IPS DF 6.9 (cell line): ENCODE data around the gene TAS2R43.
"Not testable (repeated sequence)": the region's sequence is repeated elsewhere in the genome, so short reads cannot be mapped to it uniquely, and the experiment has no call there.

Experiments
- DNase-seq: peaks from one replicate; pipeline ENCODE4 v3.0.0-alpha.2; 2013; ENCODE audit warnings: low read depth, low spot score
- H3K27ac ChIP-seq: one replicate; pipeline ENCODE4 v1.5.1; 2013; ENCODE audit warnings: low read length, control low read depth
- H3K27me3 ChIP-seq: 2 replicates; pipeline ENCODE4 v1.6.1; 2013; ENCODE audit warnings: mild to moderate bottlenecking, low read length; ENCODE audit not compliant: control insufficient read depth, insufficient read depth
- H3K36me3 ChIP-seq: 2 replicates; pipeline ENCODE4 v1.6.1; 2013; ENCODE audit warnings: low read length; ENCODE audit not compliant: control insufficient read depth, insufficient read depth
- H3K4me1 ChIP-seq: 2 replicates; pipeline ENCODE4 v1.6.1; 2013; ENCODE audit warnings: low read length; ENCODE audit not compliant: control insufficient read depth, insufficient read depth
- H3K4me3 ChIP-seq: 2 replicates; pipeline ENCODE4 v1.5.1; 2013; ENCODE audit warnings: mild to moderate bottlenecking, low read length
- H3K9me3 ChIP-seq: 2 replicates; pipeline ENCODE4 v1.6.1; 2013; ENCODE audit warnings: low read length, inconsistent platforms; ENCODE audit not compliant: control insufficient read depth, insufficient read depth
- WGBS: extraction: QIAGEN DNeasy Blood & Tissue Kit; methylation state at CpG from one replicate; pipeline ENCODE4 v1.1.7; 2013; ENCODE audit warnings: mixed read lengths, missing lambda C conversion rate; ENCODE audit not compliant: insufficient read length, insufficient coverage; 5-methylcytosine and 5-hydroxymethylcytosine counted together

TAS2R43 gene, protein sequence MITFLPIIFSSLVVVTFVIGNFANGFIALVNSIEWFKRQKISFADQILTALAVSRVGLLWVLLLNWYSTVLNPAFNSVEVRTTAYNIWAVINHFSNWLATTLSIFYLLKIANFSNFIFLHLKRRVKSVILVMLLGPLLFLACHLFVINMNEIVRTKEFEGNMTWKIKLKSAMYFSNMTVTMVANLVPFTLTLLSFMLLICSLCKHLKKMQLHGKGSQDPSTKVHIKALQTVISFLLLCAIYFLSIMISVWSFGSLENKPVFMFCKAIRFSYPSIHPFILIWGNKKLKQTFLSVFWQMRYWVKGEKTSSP

DNA sequence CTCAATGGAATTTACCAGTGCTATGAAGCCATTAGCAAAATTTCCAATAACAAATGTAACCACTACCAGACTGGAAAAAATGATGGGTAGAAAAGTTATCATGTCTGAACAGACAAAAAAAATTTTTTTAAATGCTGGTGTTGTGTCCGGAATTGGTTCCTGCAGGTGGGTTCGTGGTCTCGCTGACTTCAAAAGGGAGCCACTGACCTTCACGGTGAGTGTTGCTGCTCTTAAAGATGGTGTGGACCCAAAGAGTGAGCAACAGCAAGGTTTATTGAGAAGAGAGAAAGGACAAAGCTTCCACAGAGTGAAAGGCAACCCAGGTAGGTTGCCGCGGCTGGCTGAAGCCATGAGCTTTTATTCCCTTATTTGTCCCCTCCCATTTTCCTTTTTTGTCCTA lies at the start of gene TAS2R43:
Gene TAS2R43, minus strand, starts transcription at position 186 of the 400 bp plus-strand sequence. Its CDS starts 84 bp downstream, at position 102.
- Histone ChIP-seq H3K27me3 (no peaks in the 10 kb centered on the region), H3K4me1 (no peaks in the 10 kb centered on the region), H3K27ac (no peak within 1 kb of the TSS), H3K9me3 (no peaks in the 10 kb centered on the region), H3K36me3 (no peaks in the 10 kb centered on the region), H3K4me3 (no peak within 1 kb of the TSS)
- WGBS: no CpG with 5 or more reads among the region's 6 CpGs
- DNase-seq: no peak

DNA sequence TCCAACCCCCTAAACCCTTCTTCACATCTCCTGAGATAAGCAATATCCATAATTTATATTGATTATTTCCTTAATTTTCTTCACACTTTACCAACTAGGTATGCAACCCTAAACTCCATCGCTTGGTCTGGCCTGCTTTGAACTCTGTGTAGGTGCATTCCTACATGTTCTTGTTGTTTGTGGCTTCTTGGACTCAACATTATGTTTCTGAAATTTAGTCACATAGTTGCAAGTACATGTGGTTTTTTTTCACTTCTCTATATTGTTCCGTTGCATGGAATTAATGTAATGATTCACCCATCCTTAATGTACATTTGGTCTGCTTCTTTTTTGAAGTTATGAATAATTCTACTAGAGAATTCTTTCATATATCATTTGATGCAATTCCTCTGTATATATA lies 44.0 kb upstream of the TAS2R43 start:
- H3K9me3 ChIP-seq: no peaks in the 10 kb centered on the region
- no peaks in the 10 kb centered on the region for H3K36me3 ChIP-seq
- H3K4me3 ChIP-seq: no peak overlapping the region
- no peak overlapping the region for H3K27ac ChIP-seq
- no peaks in the 10 kb centered on the region for H3K27me3 ChIP-seq
- no peak for DNase-seq
- H3K4me1 ChIP-seq: no peaks in the 10 kb centered on the region
- WGBS: no CpG with 5 or more reads among the region's 2 CpGs

DNA sequence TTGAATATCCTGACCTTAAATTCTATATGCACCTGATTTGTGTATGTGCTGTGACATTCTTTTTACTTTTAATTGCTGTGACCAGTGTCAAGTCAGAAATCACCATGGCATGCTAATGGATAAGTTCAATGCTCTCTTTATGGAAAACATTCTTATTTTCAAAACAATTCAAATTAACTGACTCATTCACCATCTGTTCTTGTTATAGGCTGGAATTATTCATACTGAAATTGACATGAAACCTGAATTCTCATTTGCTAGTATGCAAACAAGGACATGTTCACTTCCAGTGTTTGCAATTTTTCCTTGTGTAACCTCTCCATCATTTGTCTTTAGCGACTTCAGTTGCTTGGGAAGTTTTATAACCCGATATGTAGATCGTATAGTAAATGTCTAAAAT lies 42.2 kb upstream of the TAS2R43 start, which contains the start of gene TAS2R30:
Gene TAS2R30, minus strand, starts transcription at position 340 of the 400 bp plus-strand sequence. CDS start 400 bp downstream, outside the sequence.
- no peak within 1 kb of the TSS for H3K27ac ChIP-seq
- WGBS: no CpG with 5 or more reads among the region's 3 CpGs
- DNase-seq: no peak
- H3K36me3 ChIP-seq: no peaks in the 10 kb centered on the region
- no peaks in the 10 kb centered on the region for H3K27me3 ChIP-seq
- H3K4me1 ChIP-seq: no peaks in the 10 kb centered on the region
- H3K4me3 ChIP-seq: no peak within 1 kb of the TSS
- H3K9me3 ChIP-seq: no peaks in the 10 kb centered on the region

DNA sequence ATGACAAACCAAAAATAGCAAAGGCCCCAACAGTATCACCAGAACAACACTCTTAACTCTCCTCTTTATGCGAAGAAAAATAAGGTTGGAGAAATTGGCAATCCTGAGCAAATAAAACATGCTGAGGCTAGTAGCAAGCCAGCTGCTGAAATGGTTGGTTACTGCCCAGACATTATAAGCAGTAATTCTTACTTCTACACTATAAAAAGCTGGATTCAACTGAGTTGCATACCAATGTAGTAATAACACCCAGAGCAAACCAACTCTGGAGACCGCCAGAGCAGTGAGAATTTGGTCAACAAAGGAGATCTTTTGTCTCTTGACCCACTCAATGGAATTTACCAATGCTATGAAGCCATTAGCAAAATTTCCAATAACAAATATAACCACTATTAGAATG lies 41.7 kb upstream of the TAS2R43 start:
- Histone ChIP-seq H3K36me3 (no peaks in the 10 kb centered on the region), H3K4me3 (no peak overlapping the region), H3K27ac (no peak overlapping the region), H3K4me1 (no peaks in the 10 kb centered on the region), H3K27me3 (no peaks in the 10 kb centered on the region), H3K9me3 (no peaks in the 10 kb centered on the region)
- WGBS: no CpG with 5 or more reads among the region's 2 CpGs
- no peak for DNase-seq

DNA sequence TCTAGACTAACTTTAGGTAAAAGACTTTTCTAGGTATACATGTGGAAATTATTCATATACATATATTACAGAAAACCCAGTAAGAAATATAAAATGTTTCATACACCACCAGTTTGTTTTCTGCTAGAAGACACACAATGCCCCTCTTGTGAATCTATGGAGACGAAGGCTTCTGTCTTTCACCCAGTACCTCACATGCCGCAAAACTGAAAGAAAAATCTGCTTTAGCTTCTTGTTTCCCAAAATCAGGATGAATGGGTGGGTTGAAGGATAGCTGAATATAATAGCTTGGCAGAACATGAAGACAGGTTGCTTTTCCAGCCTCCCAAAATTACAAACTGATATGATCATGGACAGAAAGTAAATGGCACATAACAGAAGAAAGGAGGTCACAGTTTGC lies 41.0 kb upstream of the TAS2R43 start:
- H3K9me3 ChIP-seq: no peaks in the 10 kb centered on the region
- no peaks in the 10 kb centered on the region for H3K36me3 ChIP-seq
- no peaks in the 10 kb centered on the region for H3K27me3 ChIP-seq
- H3K27ac ChIP-seq: no peak overlapping the region
- no peak overlapping the region for H3K4me3 ChIP-seq
- WGBS: no CpG with 5 or more reads among the region's 2 CpGs
- no peaks in the 10 kb centered on the region for H3K4me1 ChIP-seq
- DNase-seq: no peak

DNA sequence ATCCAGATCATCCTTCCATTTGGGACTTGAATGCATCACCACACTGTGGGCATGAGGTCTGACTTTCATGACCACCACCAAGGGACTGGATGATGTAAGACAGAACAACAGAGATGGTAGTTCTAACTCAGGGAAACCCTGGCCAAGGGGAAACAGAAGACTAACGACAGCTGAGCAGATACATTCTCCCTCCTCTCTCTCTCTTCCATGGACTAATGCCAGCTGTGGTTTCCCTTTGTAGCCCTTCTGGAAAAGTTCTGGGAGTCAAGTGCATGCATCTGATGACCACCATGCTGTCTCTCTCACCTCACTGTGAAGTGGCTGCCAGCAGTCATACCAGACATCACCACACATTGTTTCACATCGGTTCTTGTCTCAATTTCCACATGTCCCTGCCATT lies 38.9 kb upstream of the TAS2R43 start:
- H3K4me1 ChIP-seq: no peaks in the 10 kb centered on the region
- WGBS: no CpG with 5 or more reads among the region's 2 CpGs
- H3K9me3 ChIP-seq: no peaks in the 10 kb centered on the region
- no peak overlapping the region for H3K4me3 ChIP-seq
- H3K27ac ChIP-seq: no peak overlapping the region
- H3K36me3 ChIP-seq: no peaks in the 10 kb centered on the region
- no peaks in the 10 kb centered on the region for H3K27me3 ChIP-seq
- no peak for DNase-seq

DNA sequence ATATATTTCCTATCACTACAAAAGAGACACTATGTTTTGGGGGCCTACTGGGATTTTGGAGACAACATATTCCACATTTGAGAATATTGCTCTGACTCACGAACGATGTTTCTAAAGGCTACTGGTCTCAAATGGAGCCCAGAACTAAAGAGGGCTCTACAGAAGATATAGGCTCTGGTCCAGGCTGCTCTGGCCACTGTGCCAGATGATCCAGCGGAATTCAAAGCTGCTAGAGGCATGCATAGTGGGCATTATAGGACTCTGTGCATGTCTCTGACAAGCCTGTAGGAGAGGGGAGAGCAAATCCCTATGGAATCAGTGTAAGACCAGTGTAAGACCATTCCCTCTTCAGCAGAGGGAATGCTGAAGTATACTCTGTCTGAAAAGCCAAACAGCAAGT lies 38.3 kb upstream of the TAS2R43 start:
- Histone ChIP-seq H3K36me3 (no peaks in the 10 kb centered on the region), H3K27me3 (no peaks in the 10 kb centered on the region), H3K9me3 (no peaks in the 10 kb centered on the region), H3K4me3 (no peak overlapping the region), H3K27ac (no peak overlapping the region), H3K4me1 (no peaks in the 10 kb centered on the region)
- no peak for DNase-seq
- WGBS: no CpG with 5 or more reads among the region's 3 CpGs

DNA sequence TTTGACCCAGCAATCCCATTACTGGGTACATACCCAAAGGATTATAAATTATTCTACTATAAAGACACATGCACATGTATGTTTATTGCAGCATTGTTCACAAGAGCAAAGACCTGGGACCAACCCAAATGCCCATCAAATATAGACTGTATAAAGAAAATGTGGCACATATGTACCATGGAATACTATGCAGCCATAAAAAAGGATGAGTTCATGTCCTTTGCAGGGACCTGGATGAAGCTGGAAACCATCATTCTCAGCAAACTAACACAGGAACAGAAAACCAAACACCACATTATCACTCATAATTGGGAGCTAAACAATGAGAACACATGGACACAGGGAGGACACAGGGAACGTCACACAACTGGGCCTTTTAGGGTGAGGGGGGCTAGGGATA lies 22.0 kb upstream of the TAS2R43 start:
- not testable (repeated sequence) for H3K4me1 ChIP-seq, H3K36me3 ChIP-seq, H3K27ac ChIP-seq, H3K4me3 ChIP-seq, DNase-seq, H3K9me3 ChIP-seq, H3K27me3 ChIP-seq
- WGBS: no CpG with 5 or more reads among the region's 1 CpG

DNA sequence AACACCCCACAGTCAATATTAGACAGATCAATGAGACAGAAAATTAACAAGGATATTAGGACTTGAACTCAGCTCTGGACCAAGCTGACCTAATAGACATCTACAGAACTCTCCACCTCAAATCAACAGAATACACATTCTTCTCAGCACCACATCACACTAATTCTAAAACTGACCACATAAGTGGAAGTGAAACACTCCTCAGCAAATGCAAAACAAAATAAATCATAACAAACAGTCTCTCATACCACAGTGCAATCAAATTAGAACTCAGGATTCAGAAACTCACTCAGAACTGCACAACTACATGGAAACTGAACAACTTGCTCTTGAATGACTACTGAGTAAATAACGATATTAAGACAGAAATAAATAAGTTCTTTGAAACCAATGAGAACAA lies 19.1 kb upstream of the TAS2R43 start:
- not testable (repeated sequence) for H3K4me3 ChIP-seq, H3K4me1 ChIP-seq, DNase-seq, H3K27me3 ChIP-seq, H3K9me3 ChIP-seq, H3K36me3 ChIP-seq, H3K27ac ChIP-seq
- WGBS: no CpG with 5 or more reads among the region's 1 CpG

DNA sequence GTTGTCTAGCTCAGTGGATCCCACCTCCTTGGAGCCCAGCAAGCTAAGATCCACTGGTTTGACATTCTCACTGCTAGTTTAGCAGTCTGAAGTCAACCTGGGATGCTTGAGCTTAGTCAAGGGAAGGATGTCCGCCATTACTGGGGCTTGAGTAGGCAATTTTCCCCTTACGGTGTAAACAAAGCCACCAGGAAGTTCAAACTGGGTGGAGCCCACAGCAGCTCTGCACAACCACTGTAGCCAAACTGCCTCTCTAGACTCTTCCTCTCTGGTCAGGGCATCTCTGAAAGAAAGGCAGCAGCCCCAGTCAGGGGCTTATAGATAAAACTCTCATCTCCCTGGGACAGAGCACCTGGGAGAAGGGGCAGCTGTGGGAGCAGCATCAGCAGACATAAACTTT lies 16.7 kb upstream of the TAS2R43 start:
- H3K4me1 ChIP-seq: no peaks in the 10 kb centered on the region
- DNase-seq: no peak
- no peaks in the 10 kb centered on the region; the same call in 1 of the 2 replicates for H3K36me3 ChIP-seq
- H3K4me3 ChIP-seq: no peak overlapping the region
- H3K27me3 ChIP-seq: no peaks in the 10 kb centered on the region
- WGBS: no CpG with 5 or more reads among the region's 2 CpGs
- H3K27ac ChIP-seq: no peak overlapping the region
- no peaks in the 10 kb centered on the region for H3K9me3 ChIP-seq

DNA sequence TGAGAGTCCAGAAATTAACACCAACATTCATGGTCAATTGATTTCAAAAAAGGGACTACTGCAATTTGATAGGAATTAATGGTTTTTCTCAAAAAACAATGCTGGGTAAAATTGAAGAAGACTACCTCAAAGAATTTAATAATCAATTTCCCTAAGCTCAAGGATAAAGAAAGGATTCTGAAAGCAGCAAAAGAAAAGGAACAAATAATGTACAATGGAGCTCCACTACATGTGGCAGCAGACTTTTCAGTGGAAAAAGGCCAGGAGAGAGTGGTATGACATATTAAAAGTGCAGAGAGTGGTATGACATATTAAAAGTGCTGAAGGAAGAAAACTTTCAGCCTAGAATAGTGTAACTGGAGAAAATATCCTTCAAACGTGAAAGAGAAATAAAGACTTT lies 15.6 kb upstream of the TAS2R43 start:
- WGBS: no CpG with 5 or more reads among the region's 1 CpG

More for the DNA sequence above, 15.6 kb upstream of the TAS2R43 start:
- Histone ChIP-seq H3K4me3 (no peak overlapping the region), H3K4me1 (no peaks in the 10 kb centered on the region), H3K27ac (no peak overlapping the region), H3K36me3 (no peaks in the 10 kb centered on the region; the same call in 1 of the 2 replicates), H3K9me3 (no peaks in the 10 kb centered on the region), H3K27me3 (no peaks in the 10 kb centered on the region)
- DNase-seq: no peak
